Transverse colon (tissue), 3 donors: ENCODE results near the gene TMBIM1.

Experiments used
- CTCF ChIP-seq, 5 experiments: fragments of 200-600 bp in 3 of 5; fragments of 450-650 bp in 2 of 5; sonication (generic) in 3 of 5; IDR thresholded peaks; 1 replicate in 2 of 5; 2 replicates in 3 of 5; pipeline ENCODE4 v1.5.1; 2016 to 2017; ENCODE audit warnings: antibody characterized with exemption in 5 of 5, inconsistent platforms in 3 of 5, mild to moderate bottlenecking in 2 of 5, moderate library complexity in 1 of 5
- POLR2A ChIP-seq: fragments of 450-650 bp; IDR thresholded peaks from one replicate; pipeline ENCODE4 v1.6.1; 2016; ENCODE audit warnings: antibody characterized with exemption, mild to moderate bottlenecking, moderate library complexity

- TF ChIP-seq CTCF (IDR thresholded peaks at IDR 0.05) (no peak), POLR2A (no peak)
Observed at GRCh38 chr2:218235017-218235416, 57.3 kb downstream of the TMBIM1 start.
